Liver (tissue), 9 donors: Measurements from ENCODE around the gene AFM. TPM values are rescaled to one million over a fixed set of nuclear protein-coding genes. Genes with fewer than 3 reads are reported as not detected.

Experiments
- DNase-seq: peaks from one replicate; pipeline ENCODE4 v3.0.0-alpha.2; 2017; ENCODE audit warnings: low spot score
- H3K27ac ChIP-seq, 2 donors: one replicate each; pipeline ENCODE4 v1.7.0; 2013; ENCODE audit warnings: inconsistent platforms in 2 of 2, low read length in 2 of 2, control low read depth in 1 of 2, low read depth in 1 of 2, mild to moderate bottlenecking in 1 of 2
- H3K27me3 ChIP-seq, 4 donors: one replicate each; pipeline versions ENCODE4 v1.6.1 to v1.7.0; 2013; ENCODE audit warnings: low read length in 3 of 4, inconsistent platforms in 1 of 4, mild to moderate bottlenecking in 1 of 4, moderate library complexity in 1 of 4; ENCODE audit not compliant: control insufficient read depth in 4 of 4, insufficient read depth in 4 of 4
- H3K36me3 ChIP-seq, 4 donors: one replicate each; pipeline versions ENCODE4 v1.6.1 to v1.7.0; 2013; ENCODE audit warnings: low read length in 3 of 4, mild to moderate bottlenecking in 3 of 4, low read depth in 1 of 4, moderate library complexity in 1 of 4; ENCODE audit not compliant: control insufficient read depth in 4 of 4, insufficient read depth in 3 of 4
- H3K4me1 ChIP-seq, 4 donors: one replicate each; pipeline versions ENCODE4 v1.6.1 to v1.7.0; 2013; ENCODE audit warnings: low read length in 3 of 4, mild to moderate bottlenecking in 3 of 4, moderate library complexity in 1 of 4; ENCODE audit not compliant: control insufficient read depth in 4 of 4, insufficient read depth in 4 of 4
- H3K4me3 ChIP-seq, 3 donors: one replicate each; pipeline versions ENCODE4 v1.6.1 to v1.7.0; 2013; ENCODE audit warnings: low read length in 3 of 3, control low read depth in 1 of 3, low read depth in 1 of 3, mild to moderate bottlenecking in 1 of 3
- H3K9ac ChIP-seq, 2 donors: one replicate each; pipeline ENCODE4 v1.7.0; 2013; ENCODE audit warnings: low read length in 2 of 2, mild to moderate bottlenecking in 2 of 2, moderate library complexity in 2 of 2, control low read depth in 1 of 2, low read depth in 1 of 2
- H3K9me3 ChIP-seq, 4 donors: one replicate each; pipeline versions ENCODE4 v1.6.1 to v1.7.0; 2013; ENCODE audit warnings: low read length in 3 of 4; ENCODE audit not compliant: control insufficient read depth in 4 of 4
- ATF3 ChIP-seq: IDR thresholded peaks from 2 replicates; pipeline ENCODE4 v1.6.1; 2016; ENCODE audit warnings: antibody characterized with exemption
- EGR1 ChIP-seq, 2 donors: IDR thresholded peaks; 2 replicates each; pipeline ENCODE4 v1.6.1; 2016 to 2018; ENCODE audit warnings: antibody characterized with exemption in 2 of 2, low read depth in 2 of 2
- FOXA1 ChIP-seq: IDR thresholded peaks from 2 replicates; pipeline ENCODE4 v1.6.1; 2016; ENCODE audit warnings: antibody characterized with exemption
- FOXA2 ChIP-seq: IDR thresholded peaks from 2 replicates; pipeline ENCODE4 v1.6.1; 2016; ENCODE audit warnings: antibody characterized with exemption
- GABPA ChIP-seq, 2 donors: IDR thresholded peaks in 1 of 2; conservative IDR thresholded peaks in 1 of 2; 2 replicates each; pipeline ENCODE4 v1.6.1; 2016; ENCODE audit warnings: antibody characterized with exemption in 2 of 2, mild to moderate bottlenecking in 1 of 2, moderate library complexity in 1 of 2
- HNF4A ChIP-seq, 2 donors: conservative IDR thresholded peaks; 2 replicates each; pipeline ENCODE4 v1.6.1; 2016; ENCODE audit warnings: antibody characterized with exemption in 2 of 2, mild to moderate bottlenecking in 2 of 2
- HNF4G ChIP-seq: IDR thresholded peaks from 2 replicates; pipeline ENCODE4 v1.6.1; 2016; ENCODE audit warnings: antibody characterized with exemption
- JUND ChIP-seq, 2 donors: IDR thresholded peaks; 2 replicates each; pipeline ENCODE4 v1.6.1; 2016; ENCODE audit warnings: antibody characterized with exemption in 2 of 2
- MAX ChIP-seq: IDR thresholded peaks from 2 replicates; pipeline ENCODE4 v1.6.1; 2016; ENCODE audit warnings: antibody characterized with exemption
- NR2F2 ChIP-seq: IDR thresholded peaks from 2 replicates; pipeline ENCODE4 v1.6.1; 2016; ENCODE audit warnings: antibody characterized with exemption
- RAD21 ChIP-seq, 2 donors: IDR thresholded peaks; 2 replicates each; pipeline ENCODE4 v1.6.1; 2016; ENCODE audit warnings: antibody characterized with exemption in 2 of 2, mild to moderate bottlenecking in 2 of 2
- REST ChIP-seq: IDR thresholded peaks from 2 replicates; pipeline ENCODE4 v1.6.1; 2016; ENCODE audit warnings: antibody characterized with exemption, mild to moderate bottlenecking
- RXRA ChIP-seq, 2 donors: IDR thresholded peaks; 2 replicates each; pipeline ENCODE4 v1.6.1; 2017 to 2018; ENCODE audit warnings: antibody characterized with exemption in 2 of 2, mild to moderate bottlenecking in 1 of 2
- SP1 ChIP-seq: IDR thresholded peaks from 2 replicates; pipeline ENCODE4 v1.6.1; 2018; ENCODE audit warnings: antibody characterized with exemption, mild to moderate bottlenecking
- TAF1 ChIP-seq: conservative IDR thresholded peaks from 2 replicates; pipeline ENCODE4 v1.6.1; 2016; ENCODE audit warnings: antibody characterized with exemption, mild to moderate bottlenecking
- YY1 ChIP-seq: IDR thresholded peaks from 2 replicates; pipeline ENCODE4 v1.6.1; 2016; ENCODE audit warnings: antibody characterized with exemption, mild to moderate bottlenecking
- ZBTB33 ChIP-seq: IDR thresholded peaks from 2 replicates; pipeline ENCODE4 v1.6.1; 2016; ENCODE audit warnings: antibody characterized with exemption
- WGBS: extraction: QIAGEN DNeasy Blood & Tissue Kit; methylation state at CpG from one replicate; pipeline ENCODE4 v1.1.7; 2013; 5-methylcytosine and 5-hydroxymethylcytosine counted together
- polyA plus RNA-seq, 2 donors: library from polyadenylated mRNA; stranded (reverse) in 1 of 2; unstranded in 1 of 2; fragments of 200-250 nt in 1 of 2; fragments of >200 nt in 1 of 2; fragmentation: Nextera tagmentation in 1 of 2; extraction: Ambion mirVana in 1 of 2; gene quantifications; one replicate each; pipeline versions ENCODE4 v1.2.1 to v1.2.3, GENCODE V29; 2013 to 2015
- total RNA-seq, 2 donors: library from RNA; depleted of rRNA; stranded (reverse); fragments of >200 nt; gene quantifications; one replicate each; pipeline ENCODE4 v1.2.3, GENCODE V29; 2014
- TF ChIP-seq, protein P1 (sequence below): fragments of 150-350 bp; IDR thresholded peaks from 2 replicates; pipeline ENCODE4 v1.5.1; 2017; ENCODE audit warnings: improper control_type of control experiment, low read depth, low read length; ENCODE audit not compliant: missing input control
- donor health status: healthy.
- donor health status: healthy.
- donor health status: healthy.
- donor health status: healthy.
- donor health status: healthy.

Gene AFM
- total and polyA plus RNA-seq, 4 donors, result 40.1 to 274 (median 164) TPM

- Histone ChIP-seq H3K27me3 (no peaks in the 10 kb centered on the region), H3K27ac (no peak overlapping the region), H3K4me3 (no peak overlapping the region), H3K9me3 (no peaks in the 10 kb centered on the region), H3K9ac (no peak overlapping the region), H3K4me1 (peaks cover 0 to 15% (median 8%) of the 10 kb centered on the region in 4 donors), H3K36me3 (no peaks in the 10 kb centered on the region)
- DNase-seq, result no peak
- TF ChIP-seq NR2F2 (no peak), REST (no peak), HNF4G (no peak), RXRA (IDR thresholded peaks at IDR 0.05) (no peak), JUND (IDR thresholded peaks at IDR 0.05) (no peak), TAF1 (no peak), SP1 (no peak), HNF4A (conservative IDR thresholded peaks at IDR 0.05) (no peak), ZBTB33 (no peak), ATF3 (no peak), MAX (no peak), FOXA1 (no peak), GABPA (IDR thresholded peaks at IDR 0.05 in 1 of 2, conservative IDR thresholded peaks at IDR 0.05 in 1 of 2) (no peak), YY1 (no peak), FOXA2 (no peak), EGR1 (IDR thresholded peaks at IDR 0.05; ENCODE audit: low read depth in 2 of 2) (no peak), RAD21 (IDR thresholded peaks at IDR 0.05) (no peak)
- TF ChIP-seq, protein P1, sequence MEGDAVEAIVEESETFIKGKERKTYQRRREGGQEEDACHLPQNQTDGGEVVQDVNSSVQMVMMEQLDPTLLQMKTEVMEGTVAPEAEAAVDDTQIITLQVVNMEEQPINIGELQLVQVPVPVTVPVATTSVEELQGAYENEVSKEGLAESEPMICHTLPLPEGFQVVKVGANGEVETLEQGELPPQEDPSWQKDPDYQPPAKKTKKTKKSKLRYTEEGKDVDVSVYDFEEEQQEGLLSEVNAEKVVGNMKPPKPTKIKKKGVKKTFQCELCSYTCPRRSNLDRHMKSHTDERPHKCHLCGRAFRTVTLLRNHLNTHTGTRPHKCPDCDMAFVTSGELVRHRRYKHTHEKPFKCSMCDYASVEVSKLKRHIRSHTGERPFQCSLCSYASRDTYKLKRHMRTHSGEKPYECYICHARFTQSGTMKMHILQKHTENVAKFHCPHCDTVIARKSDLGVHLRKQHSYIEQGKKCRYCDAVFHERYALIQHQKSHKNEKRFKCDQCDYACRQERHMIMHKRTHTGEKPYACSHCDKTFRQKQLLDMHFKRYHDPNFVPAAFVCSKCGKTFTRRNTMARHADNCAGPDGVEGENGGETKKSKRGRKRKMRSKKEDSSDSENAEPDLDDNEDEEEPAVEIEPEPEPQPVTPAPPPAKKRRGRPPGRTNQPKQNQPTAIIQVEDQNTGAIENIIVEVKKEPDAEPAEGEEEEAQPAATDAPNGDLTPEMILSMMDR, result no peak
These were observed 44.0 kb upstream of the AFM start for GRCh38 chr4:73437558-73437956.

DNA sequence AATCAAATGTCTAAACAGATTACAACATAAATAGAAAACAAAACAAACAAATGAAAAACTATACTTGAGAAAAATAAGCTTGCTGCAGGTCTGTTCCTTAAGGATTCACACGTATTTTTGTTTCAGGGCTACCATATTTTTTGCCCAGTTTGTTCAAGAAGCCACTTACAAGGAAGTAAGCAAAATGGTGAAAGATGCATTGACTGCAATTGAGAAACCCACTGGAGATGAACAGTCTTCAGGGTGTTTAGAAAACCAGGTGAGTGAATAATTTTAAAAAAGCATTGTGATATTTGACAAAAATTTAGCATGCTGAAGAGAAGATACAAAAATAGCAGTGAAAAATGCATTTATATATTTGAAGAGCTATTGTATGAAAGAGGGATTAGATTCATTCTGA lies 43.5 kb upstream of the AFM start:
- Histone ChIP-seq H3K9me3 (no peaks in the 10 kb centered on the region), H3K4me1 (peaks cover 0 to 10% (median 4%) of the 10 kb centered on the region in 4 donors), H3K9ac (no peak overlapping the region), H3K27me3 (no peaks in the 10 kb centered on the region), H3K4me3 (no peak overlapping the region), H3K36me3 (no peaks in the 10 kb centered on the region), H3K27ac (no peak overlapping the region)
- 89% methylated on average over 1 of the region's 1 CpG for WGBS
- DNase-seq, result no peak
- no peak for TF ChIP-seq HNF4G
- TF ChIP-seq ZBTB33, result no peak
- no peak for TF ChIP-seq JUND (IDR thresholded peaks at IDR 0.05)
- TF ChIP-seq, protein P1, result no peak
- TF ChIP-seq EGR1 (IDR thresholded peaks at IDR 0.05; ENCODE audit: low read depth in 2 of 2), result no peak
- no peak for TF ChIP-seq MAX
